ENCODE data around the gene HDAC1. TPM values are rescaled to one million over a fixed set of nuclear protein-coding genes. Genes with fewer than 3 reads are reported as not detected.

HDAC1 gene
- total and polyA plus RNA-seq, 2 of the 13 experiments (the other 11 are each of a cell fraction or from before 2014, with no cell fraction given): 93.5 to 189 TPM

GRCh38 chr1:32291708-32292538, at the start of gene HDAC1 (continued):
- TF ChIP-seq ETS1 (CRISPR knock-in tag; IDR thresholded peaks at IDR 0.05): no peak
- TF ChIP-seq MEIS2 (CRISPR knock-in tag; IDR thresholded peaks at IDR 0.05): peak; percentile 29; the same call in 1 of the 2 replicates
- TF ChIP-seq RCOR2 (CRISPR knock-in tag; IDR thresholded peaks at IDR 0.05): peak; percentile 47; the same call in 1 of the 2 replicates
- no peak for TF ChIP-seq ZNF512 (CRISPR knock-in tag; IDR thresholded peaks at IDR 0.05)
- TF ChIP-seq ZNF687 (CRISPR knock-in tag; IDR thresholded peaks at IDR 0.05): peak; percentile 84
- TF ChIP-seq ZNF280B (CRISPR knock-in tag; IDR thresholded peaks at IDR 0.05; ENCODE audit: borderline replicate concordance): no peak; the same call in 1 of the 2 replicates
- TF ChIP-seq HINFP (CRISPR knock-in tag; IDR thresholded peaks at IDR 0.05; ENCODE audit: low read depth): no peak
- peak; percentile 95 for TF ChIP-seq TAF1 (CRISPR knock-in tag; IDR thresholded peaks at IDR 0.05)
- TF ChIP-seq HNF1A (IDR thresholded peaks at IDR 0.05; ENCODE audit: low read depth): no peak
- 0 out of 2 replicates have a peak, but pooled peaks have one; percentile 35 for TF ChIP-seq HNF1A (CRISPR knock-in tag; IDR thresholded peaks at IDR 0.05; ENCODE audit: borderline replicate concordance)
- no peak for TF ChIP-seq ZZZ3 (CRISPR knock-in tag; IDR thresholded peaks at IDR 0.05; ENCODE audit: borderline replicate concordance)
- 0 out of 2 replicates have a peak, but pooled peaks have one; percentile 47 for TF ChIP-seq ZSCAN12 (CRISPR knock-in tag; IDR thresholded peaks at IDR 0.05)

Measured in HepG2 (cell line).